NCI-H2196 (cell line): ENCODE data around the gene KCTD2.
"Not testable (repeated sequence)": the region's sequence is repeated elsewhere in the genome, so short reads cannot be mapped to it uniquely, and the experiment has no call there.

Experiments
- DNase-seq: peaks from one replicate; lab custom pipeline; 2025; ENCODE audit not compliant: unreplicated experiment; lab: John Stamatoyannopoulos, UW

The KCTD2 gene

GRCh38 chr17:75019710-75020109 is 27.3 kb upstream of the KCTD2 start:
- no peak for DNase-seq

GRCh38 chr17:75020331-75021110 is 26.5 kb upstream of the KCTD2 start:
- DNase-seq: no peak

- no peak for DNase-seq
Measured at GRCh38 chr17:75024686-75025397, 22.2 kb upstream of the KCTD2 start.

GRCh38 chr17:75025398-75025734 is 21.7 kb upstream of the KCTD2 start:
- not testable (repeated sequence) for DNase-seq

GRCh38 chr17:75026650-75027049 is 20.4 kb upstream of the KCTD2 start:
- DNase-seq: not testable (repeated sequence)

- DNase-seq: no peak
Measured at GRCh38 chr17:75030161-75030560, 16.9 kb upstream of the KCTD2 start.

- peak; percentile 89 for DNase-seq
Measured at GRCh38 chr17:75031972-75032719, 14.9 kb upstream of the KCTD2 start.

- DNase-seq: no peak
Measured at GRCh38 chr17:75032720-75033280, 14.2 kb upstream of the KCTD2 start.

GRCh38 chr17:75033346-75034235 is 13.4 kb upstream of the KCTD2 start:
- peak; percentile 95 for DNase-seq

- DNase-seq: peak; percentile 91
Measured at GRCh38 chr17:75034236-75034908, 12.7 kb upstream of the KCTD2 start.

- DNase-seq: peak; percentile 29
Measured at GRCh38 chr17:75036643-75037268, 10.3 kb upstream of the KCTD2 start.

GRCh38 chr17:75039238-75039637 is 7.8 kb upstream of the KCTD2 start:
- no peak for DNase-seq

GRCh38 chr17:75041656-75042280 is 5.3 kb upstream of the KCTD2 start:
- DNase-seq: no peak

GRCh38 chr17:75043789-75044188 is 3.2 kb upstream of the KCTD2 start:
- DNase-seq: not testable (repeated sequence)

GRCh38 chr17:75044716-75045115 is 2.3 kb upstream of the KCTD2 start:
- DNase-seq: no peak

- not testable (repeated sequence) for DNase-seq
Measured at GRCh38 chr17:75045946-75046406, 1.0 kb upstream of the KCTD2 start.

GRCh38 chr17:75047398-75048098 is 523 bp downstream of the KCTD2 start:
- no peak for DNase-seq

GRCh38 chr17:75048249-75048878 is 1.3 kb downstream of the KCTD2 start:
- no peak for DNase-seq
